GM23338 (cell line): ENCODE data around the gene SP6. TPM values are rescaled to one million over a fixed set of nuclear protein-coding genes. Genes with fewer than 3 reads are reported as not detected.

Experiments used
- ATAC-seq: fragments of 200-7000 bp; cut with Tn5 transposase; 3 replicates; pipeline ENCODE4 v1.9.1; 2020
- DNase-seq: peaks from one replicate; pipeline ENCODE4 v3.0.0-alpha.2; 2015; ENCODE audit warnings: low spot score
- H2AFZ ChIP-seq: fragments of 200-600 bp; sonication (generic); 2 replicates; pipeline ENCODE4 v1.8.0; 2016; ENCODE audit warnings: antibody characterized with exemption, mild to moderate bottlenecking, moderate library complexity
- H3F3A ChIP-seq: fragments of 200-600 bp; sonication (generic); replicated peaks from 2 replicates; pipeline ENCODE4 v1.8.0; 2017; ENCODE audit warnings: antibody characterized with exemption, mixed run types, low read depth
- H3K27ac ChIP-seq: fragments of 200-600 bp; sonication (generic); 2 replicates; pipeline ENCODE4 v1.6.1; 2016; ENCODE audit warnings: low read depth
- H3K27me3 ChIP-seq: fragments of 200-600 bp; sonication (generic); 2 replicates; pipeline ENCODE4 v1.8.0; 2016; ENCODE audit warnings: mild to moderate bottlenecking, mixed run types, moderate library complexity; ENCODE audit not compliant: insufficient read depth
- H3K36me3 ChIP-seq: fragments of 200-600 bp; sonication (generic); 2 replicates; pipeline ENCODE4 v1.8.0; 2016; ENCODE audit warnings: mild to moderate bottlenecking; ENCODE audit not compliant: insufficient read depth
- H3K4me1 ChIP-seq: fragments of 200-600 bp; sonication (generic); 2 replicates; pipeline ENCODE4 v1.8.0; 2016; ENCODE audit warnings: mild to moderate bottlenecking, moderate library complexity; ENCODE audit not compliant: insufficient read depth
- H3K4me2 ChIP-seq: fragments of 200-600 bp; sonication (generic); 2 replicates; pipeline ENCODE4 v1.7.1; 2017; ENCODE audit warnings: mixed run types
- H3K4me3 ChIP-seq: fragments of 200-600 bp; sonication (generic); 2 replicates; pipeline ENCODE4 v1.6.1; 2016; ENCODE audit warnings: mixed run types
- H3K79me2 ChIP-seq: fragments of 200-600 bp; sonication (generic); replicated peaks from 2 replicates; pipeline ENCODE4 v1.8.0; 2017; ENCODE audit warnings: mild to moderate bottlenecking; ENCODE audit not compliant: insufficient read depth
- H3K9me2 ChIP-seq: fragments of 200-600 bp; sonication (generic); 2 replicates; pipeline ENCODE4 v1.8.0; 2017; ENCODE audit not compliant: insufficient read depth
- H4K20me1 ChIP-seq: fragments of 200-600 bp; sonication (generic); replicated peaks from 2 replicates; pipeline ENCODE4 v1.8.0; 2017; ENCODE audit warnings: mild to moderate bottlenecking; ENCODE audit not compliant: insufficient read depth
- H3K27ac Mint-ChIP-seq: 2 replicates; pipeline ENCODE4 v1.8.0; 2020; ENCODE audit warnings: inconsistent platforms, mild to moderate bottlenecking, moderate library complexity, mixed read lengths
- H3K27me3 Mint-ChIP-seq: 3 replicates; pipeline ENCODE4 v1.8.0; 2022; ENCODE audit warnings: low read depth, mild to moderate bottlenecking, moderate library complexity, mixed read lengths, inconsistent platforms; ENCODE audit not compliant: insufficient read depth, poor library complexity
- H3K36me3 Mint-ChIP-seq: 3 replicates; pipeline ENCODE4 v1.8.0; 2021; ENCODE audit warnings: low read depth, mild to moderate bottlenecking, inconsistent platforms, moderate library complexity, mixed read lengths
- H3K4me1 Mint-ChIP-seq: 3 replicates; pipeline ENCODE4 v1.8.0; 2020; ENCODE audit warnings: mild to moderate bottlenecking, inconsistent platforms, mixed read lengths
- H3K4me3 Mint-ChIP-seq: 3 replicates; pipeline ENCODE4 v1.8.0; 2021; ENCODE audit warnings: moderate library complexity, mild to moderate bottlenecking, inconsistent platforms, mixed read lengths
- H3K9me3 Mint-ChIP-seq: 3 replicates; pipeline ENCODE4 v1.8.0; 2020; ENCODE audit warnings: moderate library complexity, mild to moderate bottlenecking, inconsistent platforms, mixed read lengths
- CTCF ChIP-seq, 2 experiments: fragments of 200-600 bp in 1 of 2; sonication (generic) in 1 of 2; conservative IDR thresholded peaks; 2 replicates each; pipeline versions ENCODE4 v1.5.1 to v1.6.1; 2016 to 2017; ENCODE audit warnings: antibody characterized with exemption in 2 of 2, low read depth in 2 of 2, mild to moderate bottlenecking in 2 of 2, moderate library complexity in 1 of 2
- EZH2 ChIP-seq: fragments of 200-600 bp; sonication (generic); IDR thresholded peaks from one replicate; pipeline ENCODE4 v1.8.0; 2017; ENCODE audit warnings: antibody characterized with exemption, mild to moderate bottlenecking, low read depth; ENCODE audit not compliant: unreplicated experiment
- JUNB ChIP-seq: IDR thresholded peaks from one replicate; pipeline ENCODE4 v1.6.1; 2016; ENCODE audit warnings: antibody characterized with exemption; ENCODE audit not compliant: unreplicated experiment
- POLR2AphosphoS5 ChIP-seq: IDR thresholded peaks from 2 replicates; pipeline ENCODE4 v1.6.1; 2016; ENCODE audit warnings: antibody characterized with exemption, low read depth
- STAT1 ChIP-seq: IDR thresholded peaks from one replicate; pipeline ENCODE4 v1.6.1; 2016; ENCODE audit warnings: antibody characterized with exemption; ENCODE audit not compliant: unreplicated experiment
- ZNF114 ChIP-seq: fragments of 250-450 bp; sonication (Bioruptor Pico); IDR thresholded peaks from 2 replicates; pipeline ENCODE4 v1.5.0; 2020; ENCODE audit warnings: mild to moderate bottlenecking, moderate library complexity
- ZNF331 ChIP-seq: fragments of 250-450 bp; sonication (Bioruptor Pico); IDR thresholded peaks from 2 replicates; pipeline ENCODE4 v1.5.0; 2020; ENCODE audit warnings: low read depth, mild to moderate bottlenecking, moderate library complexity
- ZNF462 ChIP-seq: fragments of 250-450 bp; sonication (Bioruptor Pico); IDR thresholded peaks from 2 replicates; pipeline ENCODE4 v1.5.0; 2020; ENCODE audit warnings: mild to moderate bottlenecking, moderate library complexity
- polyA plus RNA-seq: library from polyadenylated mRNA; unstranded; fragments of >200 nt; fragmentation: Nextera tagmentation; extraction: Ambion mirVana; gene quantifications from 2 replicates; pipeline ENCODE4 v1.2.1, GENCODE V29; 2016
- total RNA-seq: library from RNA; depleted of rRNA; stranded (reverse); fragments of >200 nt; shearing (Covaris generic); gene quantifications from 2 replicates; pipeline ENCODE4 v1.2.3, GENCODE V29; 2014

SP6 gene
- total and polyA plus RNA-seq, 2 experiments from 2014 or later: 0.13 to 1.0 TPM

GRCh38 chr17:47820033-47820789 is 30.8 kb downstream of the SP6 start:
- no peak for ATAC-seq
- no peak overlapping the region for H3K4me2 ChIP-seq
- no peak overlapping the region for H3K27ac Mint-ChIP-seq

More at GRCh38 chr17:47820033-47820789, 30.8 kb downstream of the SP6 start:
- no peak overlapping the region for H3K27ac ChIP-seq
- peak overlapping the region; percentile 98 for H3K4me3 Mint-ChIP-seq
- no peaks in the 10 kb centered on the region for H4K20me1 ChIP-seq
- TF ChIP-seq CTCF (conservative IDR thresholded peaks at IDR 0.05; ENCODE audit: low read depth in 2 of 2) (no peak), ZNF462 (CRISPR knock-in tag) (no peak), POLR2AphosphoS5 (no peak), STAT1 (no peak), ZNF331 (CRISPR knock-in tag) (no peak), ZNF114 (CRISPR knock-in tag) (no peak), EZH2 (no peak), JUNB (no peak)
- peaks cover 8% of the 10 kb centered on the region for H3K27me3 Mint-ChIP-seq
- H3K9me2 ChIP-seq: no peaks in the 10 kb centered on the region
- H3K36me3 ChIP-seq: no peaks in the 10 kb centered on the region
- peaks cover 16% of the 10 kb centered on the region for H3K4me1 Mint-ChIP-seq
- H3K9me3 Mint-ChIP-seq: no peaks in the 10 kb centered on the region
- no peaks in the 10 kb centered on the region for H3F3A ChIP-seq
- DNase-seq: no peak
- H3K36me3 Mint-ChIP-seq: peaks cover 16% of the 10 kb centered on the region
- H3K4me1 ChIP-seq: peaks cover 14% of the 10 kb centered on the region; the same call in 1 of the 2 replicates
- H2AFZ ChIP-seq: no peak overlapping the region
- no peaks in the 10 kb centered on the region for H3K27me3 ChIP-seq
- H3K4me3 ChIP-seq: peak overlapping the region; percentile 86; the same call in 1 of the 2 replicates
- no peaks in the 10 kb centered on the region for H3K79me2 ChIP-seq
